Body of pancreas (tissue), 4 donors: ENCODE data around the gene COL7A1.

Experiments used
- POLR2A ChIP-seq, 3 donors: fragments of 450-650 bp; IDR thresholded peaks; one replicate each; pipeline ENCODE4 v1.6.1; 2016; ENCODE audit warnings: antibody characterized with exemption in 3 of 3, mild to moderate bottlenecking in 2 of 3
- TF ChIP-seq, protein P1 (sequence below), 7 experiments: fragments of 450-650 bp in 4 of 7; fragments of 200-600 bp in 3 of 7; sonication (generic) in 3 of 7; IDR thresholded peaks; one replicate each; pipeline ENCODE4 v1.5.1; 2016 to 2019; ENCODE audit warnings: antibody characterized with exemption in 7 of 7

DNA sequence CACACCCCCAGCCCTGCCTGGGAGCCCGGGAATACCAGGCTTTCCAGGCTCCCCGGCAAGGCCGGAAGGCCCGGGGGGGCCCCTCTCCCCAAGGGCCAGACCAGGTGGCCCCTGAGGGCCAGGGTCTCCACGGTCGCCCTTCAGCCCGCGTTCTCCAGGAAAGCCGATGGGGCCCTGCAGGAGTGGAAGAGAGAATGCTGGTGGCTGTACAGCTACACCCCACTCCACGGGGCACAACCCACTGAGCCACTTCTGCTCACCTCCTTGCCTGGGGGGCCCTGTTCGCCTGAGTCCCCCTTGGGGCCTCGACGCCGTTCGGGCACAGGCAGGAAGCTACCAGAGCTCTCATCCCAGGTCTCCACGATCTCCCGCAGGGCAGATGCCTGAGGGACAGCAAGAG lies 19.8 kb downstream of the COL7A1 start:
- TF ChIP-seq, protein P1, sequence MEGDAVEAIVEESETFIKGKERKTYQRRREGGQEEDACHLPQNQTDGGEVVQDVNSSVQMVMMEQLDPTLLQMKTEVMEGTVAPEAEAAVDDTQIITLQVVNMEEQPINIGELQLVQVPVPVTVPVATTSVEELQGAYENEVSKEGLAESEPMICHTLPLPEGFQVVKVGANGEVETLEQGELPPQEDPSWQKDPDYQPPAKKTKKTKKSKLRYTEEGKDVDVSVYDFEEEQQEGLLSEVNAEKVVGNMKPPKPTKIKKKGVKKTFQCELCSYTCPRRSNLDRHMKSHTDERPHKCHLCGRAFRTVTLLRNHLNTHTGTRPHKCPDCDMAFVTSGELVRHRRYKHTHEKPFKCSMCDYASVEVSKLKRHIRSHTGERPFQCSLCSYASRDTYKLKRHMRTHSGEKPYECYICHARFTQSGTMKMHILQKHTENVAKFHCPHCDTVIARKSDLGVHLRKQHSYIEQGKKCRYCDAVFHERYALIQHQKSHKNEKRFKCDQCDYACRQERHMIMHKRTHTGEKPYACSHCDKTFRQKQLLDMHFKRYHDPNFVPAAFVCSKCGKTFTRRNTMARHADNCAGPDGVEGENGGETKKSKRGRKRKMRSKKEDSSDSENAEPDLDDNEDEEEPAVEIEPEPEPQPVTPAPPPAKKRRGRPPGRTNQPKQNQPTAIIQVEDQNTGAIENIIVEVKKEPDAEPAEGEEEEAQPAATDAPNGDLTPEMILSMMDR (IDR thresholded peaks at IDR 0.05), result no peak
- no peak for TF ChIP-seq POLR2A (IDR thresholded peaks at IDR 0.05)
